ENCODE measurements around the gene MFAP2. TPM values are rescaled to one million over a fixed set of nuclear protein-coding genes. Genes with fewer than 3 reads are reported as not detected.
A peak's percentile ranks its signal among the peaks of the same experiment; 100 is the strongest.

Gene MFAP2
- total RNA-seq, 1 experiment from 2014 or later, result 0.50 TPM

GRCh38 chr1:17011439-17012307, 31.3 kb upstream of the MFAP2 start, which contains the start of gene ATP13A2:
Gene ATP13A2 (minus strand): TSS chr1:17011928. CDS start chr1:17011738, 190 bp downstream.
- Mint-ChIP-seq H3K4me3 (ENCODE audit: low read depth, unreplicated experiment) (peak within 1 kb of the TSS; percentile 70), H3K9me3 (ENCODE audit: low read depth, unreplicated experiment) (no peaks in the 10 kb centered on the region), H3K27ac (ENCODE audit: unreplicated experiment) (no peak within 1 kb of the TSS), H3K36me3 (ENCODE audit: insufficient read depth, unreplicated experiment) (peaks cover 6% of the 10 kb centered on the region), H3K27me3 (ENCODE audit: unreplicated experiment) (no peaks in the 10 kb centered on the region), H3K4me1 (ENCODE audit: low read depth, unreplicated experiment) (peaks cover 9% of the 10 kb centered on the region)
- intact Hi-C loops (cut with micrococcal nuclease; ENCODE audit: unreplicated experiment), result no loop called here
- BruUV-seq (replicated peaks), result no TSS peak
- TF ChIP-seq CTCF (IDR thresholded peaks at IDR 0.05; ENCODE audit: unreplicated experiment), result no peak
- peak; percentile 85 for DNase-seq
- CTCF ChIA-PET, result no interaction called here

GRCh38 chr1:17011092-17011438, 30.6 kb upstream of the MFAP2 start:
- Mint-ChIP-seq H3K4me1 (ENCODE audit: low read depth, unreplicated experiment) (peaks cover 9% of the 10 kb centered on the region), H3K36me3 (ENCODE audit: insufficient read depth, unreplicated experiment) (peaks cover 6% of the 10 kb centered on the region), H3K9me3 (ENCODE audit: low read depth, unreplicated experiment) (no peaks in the 10 kb centered on the region), H3K27ac (ENCODE audit: unreplicated experiment) (no peak overlapping the region), H3K27me3 (ENCODE audit: unreplicated experiment) (no peaks in the 10 kb centered on the region), H3K4me3 (ENCODE audit: low read depth, unreplicated experiment) (peak overlapping the region; percentile 70)
- intact Hi-C loops (cut with micrococcal nuclease; ENCODE audit: unreplicated experiment), result no loop called here
- TF ChIP-seq CTCF (IDR thresholded peaks at IDR 0.05; ENCODE audit: unreplicated experiment), result no peak
- CTCF ChIA-PET, result no interaction called here
- no peak for DNase-seq
- BruUV-seq (replicated peaks), result no TSS peak

- DNase-seq, result peak; percentile 7
- intact Hi-C loops (cut with micrococcal nuclease; ENCODE audit: unreplicated experiment), result no loop called here
- Mint-ChIP-seq H3K9me3 (ENCODE audit: low read depth, unreplicated experiment) (no peaks in the 10 kb centered on the region), H3K27me3 (ENCODE audit: unreplicated experiment) (no peaks in the 10 kb centered on the region), H3K36me3 (ENCODE audit: insufficient read depth, unreplicated experiment) (peaks cover 6% of the 10 kb centered on the region), H3K4me3 (ENCODE audit: low read depth, unreplicated experiment) (no peak overlapping the region), H3K4me1 (ENCODE audit: low read depth, unreplicated experiment) (peaks cover 9% of the 10 kb centered on the region), H3K27ac (ENCODE audit: unreplicated experiment) (no peak overlapping the region)
- no peak for TF ChIP-seq CTCF (IDR thresholded peaks at IDR 0.05; ENCODE audit: unreplicated experiment)
- no TSS peak for BruUV-seq (replicated peaks)
- CTCF ChIA-PET, result no interaction called here
Observed at GRCh38 chr1:17009706-17010105, 29.3 kb upstream of the MFAP2 start.

GRCh38 chr1:17008208-17008855, 27.9 kb upstream of the MFAP2 start:
- H3K9me3 Mint-ChIP-seq (ENCODE audit: low read depth, unreplicated experiment), result no peaks in the 10 kb centered on the region
- H3K36me3 Mint-ChIP-seq (ENCODE audit: insufficient read depth, unreplicated experiment), result peaks cover 6% of the 10 kb centered on the region
- no TSS peak for BruUV-seq (replicated peaks)
- CTCF ChIA-PET, result interaction anchor here (0.6 kb wide), 1 partner anchor 20 kb away, joined by 8 read pairs; no protein-coding TSS in a partner anchor
- intact Hi-C loops (cut with micrococcal nuclease; ENCODE audit: unreplicated experiment), result no loop called here
- TF ChIP-seq CTCF (IDR thresholded peaks at IDR 0.05; ENCODE audit: unreplicated experiment), result no peak
- no peak for DNase-seq
- peaks cover 9% of the 10 kb centered on the region for H3K4me1 Mint-ChIP-seq (ENCODE audit: low read depth, unreplicated experiment)
- H3K4me3 Mint-ChIP-seq (ENCODE audit: low read depth, unreplicated experiment), result no peak overlapping the region
- no peaks in the 10 kb centered on the region for H3K27me3 Mint-ChIP-seq (ENCODE audit: unreplicated experiment)
- H3K27ac Mint-ChIP-seq (ENCODE audit: unreplicated experiment), result no peak overlapping the region
